ENCODE results near the gene KCNK7.

KCNK7 gene

GRCh38 chr11:65625628-65626342 lies 30.2 kb upstream of the KCNK7 start:
- peak; percentile 49 to 53 for DNase-seq

- no peak for DNase-seq
These were observed 29.5 kb upstream of the KCNK7 start for GRCh38 chr11:65624931-65625627.

DNA sequence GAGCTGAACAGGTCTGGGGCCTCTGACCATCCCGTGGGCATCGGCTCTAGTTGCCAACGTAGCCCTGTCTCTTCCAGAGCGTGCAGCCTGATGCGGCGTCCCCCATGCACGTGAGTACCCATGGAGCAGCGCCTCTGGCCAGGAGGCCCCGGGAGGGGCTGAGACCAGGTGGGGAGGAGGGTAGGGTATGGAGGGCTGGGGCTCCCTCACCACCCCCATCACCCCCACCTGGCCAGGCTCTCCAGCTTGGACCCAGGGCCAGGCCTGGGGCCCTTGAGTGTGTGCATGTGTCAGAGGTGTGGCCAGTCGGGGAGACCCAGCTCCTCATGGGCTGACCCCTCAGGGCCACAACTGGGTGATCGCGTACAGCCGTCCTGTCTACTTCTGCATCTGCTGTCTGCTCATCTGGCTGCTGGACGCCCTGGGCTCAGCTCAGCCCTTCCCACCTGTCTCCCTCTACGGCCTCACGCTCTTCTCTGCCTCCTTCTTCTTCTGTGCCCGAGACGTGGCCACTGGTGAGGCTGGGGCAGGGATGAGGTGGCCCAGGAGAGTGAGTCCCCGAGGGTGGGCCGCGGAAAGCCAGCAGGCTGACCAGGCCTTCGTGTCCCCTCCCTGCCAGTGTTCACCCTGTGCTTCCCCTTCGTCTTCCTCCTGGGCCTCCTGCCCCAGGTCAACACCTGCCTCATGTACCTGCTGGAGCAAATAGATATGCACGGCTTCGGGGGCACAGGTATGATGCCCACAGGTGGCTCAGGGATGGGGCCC lies 28.4 kb upstream of the KCNK7 start:
- DNase-seq: no peak

DNA sequence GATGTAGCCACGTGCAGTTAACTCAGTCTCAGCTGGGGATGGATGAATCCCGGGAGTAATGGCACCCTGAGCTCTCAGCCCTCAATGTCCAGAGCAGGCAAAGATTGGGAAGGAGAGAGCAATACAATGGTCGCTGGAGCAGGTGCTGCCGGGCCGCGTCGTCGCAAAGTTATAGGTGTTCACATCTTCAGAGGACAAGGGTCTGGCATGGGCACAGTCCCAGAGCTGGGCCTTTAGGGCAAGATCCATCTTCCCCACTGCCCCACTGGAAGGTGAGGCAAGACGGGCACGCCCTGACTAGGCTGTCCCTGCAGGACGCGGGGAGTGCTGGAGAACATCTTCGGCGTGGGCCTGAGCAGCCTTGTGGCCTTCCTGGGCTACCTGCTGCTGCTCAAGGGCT lies 27.6 kb upstream of the KCNK7 start:
- DNase-seq: no peak

DNA sequence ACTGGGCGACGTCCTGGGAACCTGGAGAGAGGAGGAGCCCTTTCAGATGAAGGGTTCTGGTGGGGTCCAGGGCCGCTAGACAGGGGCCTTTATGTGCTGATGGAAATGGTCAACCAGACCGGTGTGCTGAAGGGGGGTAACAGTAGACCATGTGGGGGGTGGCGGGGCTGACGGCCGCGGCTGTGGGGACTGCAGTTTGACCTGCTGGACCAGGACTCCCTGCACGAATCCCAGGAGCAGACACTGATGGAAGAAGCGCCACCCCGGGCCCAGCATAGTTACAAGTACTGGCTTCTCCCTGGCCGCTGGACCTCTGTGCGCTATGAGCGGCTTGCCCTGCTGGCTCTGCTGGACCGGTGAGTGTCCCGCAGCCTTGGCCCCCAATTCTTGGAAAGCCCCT lies 26.4 kb upstream of the KCNK7 start:
- DNase-seq: no peak

GRCh38 chr11:65621460-65621859 lies 25.9 kb upstream of the KCNK7 start:
- no peak for DNase-seq

DNA sequence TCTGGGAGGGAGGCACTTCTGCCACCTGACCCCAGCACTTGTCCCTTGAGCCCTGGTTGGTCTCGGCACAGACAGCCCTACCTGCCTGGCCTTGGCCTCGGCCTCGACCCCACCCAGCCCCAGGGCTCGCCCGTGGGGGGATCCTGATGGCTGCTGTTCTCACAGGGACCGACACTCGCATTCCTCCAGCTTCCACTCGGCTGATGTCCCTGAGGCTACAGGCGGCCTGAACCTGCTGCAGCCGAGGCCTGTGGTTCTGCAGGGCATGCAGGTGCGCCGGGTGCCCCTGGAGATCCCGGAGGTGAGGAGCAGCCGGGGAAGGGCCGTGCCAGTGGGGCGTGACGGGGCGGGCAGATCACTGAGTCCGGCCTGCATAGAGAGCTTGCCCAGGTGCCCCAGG lies 25.1 kb upstream of the KCNK7 start:
- DNase-seq: no peak

GRCh38 chr11:65619281-65619928 lies 23.8 kb upstream of the KCNK7 start:
- DNase-seq: no peak

GRCh38 chr11:65618763-65619162 lies 23.2 kb upstream of the KCNK7 start:
- no peak for DNase-seq

DNA sequence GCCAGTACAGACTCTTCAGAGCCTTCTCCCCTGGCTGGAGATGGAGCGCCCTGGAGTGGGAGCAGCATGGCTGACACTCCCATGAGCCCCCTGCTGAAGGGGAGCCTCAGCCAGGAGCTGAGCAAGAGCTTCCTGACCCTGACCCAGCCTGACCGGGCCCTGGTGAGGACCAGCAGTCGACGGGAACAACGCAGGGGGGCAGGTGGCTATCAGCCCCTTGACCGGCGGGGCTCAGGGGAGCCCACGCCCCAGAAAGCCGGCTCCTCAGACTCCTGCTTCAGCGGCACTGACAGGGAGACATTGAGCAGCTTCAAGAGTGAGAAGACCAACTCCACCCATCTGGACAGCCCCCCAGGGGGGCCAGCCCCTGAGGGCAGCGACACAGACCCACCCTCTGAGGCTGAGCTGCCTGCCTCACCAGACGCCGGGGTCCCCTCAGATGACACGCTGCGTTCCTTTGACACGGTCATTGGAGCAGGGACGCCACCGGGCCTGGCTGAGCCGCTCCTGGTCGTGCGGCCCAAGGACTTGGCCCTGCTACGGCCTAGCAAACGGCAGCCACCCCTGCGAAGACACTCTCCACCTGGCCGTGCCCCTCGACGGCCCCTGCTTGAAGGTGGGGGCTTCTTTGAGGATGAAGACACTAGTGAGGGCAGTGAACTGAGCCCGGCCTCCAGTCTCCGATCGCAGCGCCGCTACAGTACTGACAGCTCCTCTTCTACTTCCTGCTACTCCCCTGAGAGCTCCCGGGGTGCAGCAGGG lies 22.6 kb upstream of the KCNK7 start:
- DNase-seq: no peak

GRCh38 chr11:65617136-65617850 lies 21.7 kb upstream of the KCNK7 start:
- DNase-seq: no peak

DNA sequence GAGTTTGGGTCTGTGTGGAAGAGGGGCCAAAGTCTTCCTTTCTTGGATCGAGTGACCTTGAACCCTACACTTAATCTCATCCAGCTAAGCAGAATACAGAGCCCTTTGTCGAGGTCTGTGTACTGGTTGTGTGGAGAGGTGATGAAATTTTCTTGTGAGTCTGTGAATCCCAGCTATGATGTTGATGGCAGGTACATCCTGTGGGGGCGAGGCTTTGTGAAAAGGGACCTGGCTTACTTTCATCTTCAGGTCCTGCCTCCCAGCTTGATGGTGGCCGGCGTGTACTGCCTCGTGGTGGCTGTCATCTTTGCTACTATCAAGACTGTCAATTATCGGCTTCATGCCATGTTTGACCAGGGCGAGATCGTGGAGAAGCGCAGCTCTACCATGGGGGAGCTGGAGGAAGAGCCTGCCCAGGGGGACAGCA lies 21.0 kb upstream of the KCNK7 start:
- no peak for DNase-seq

- DNase-seq: peak in 1 of 2 donors; percentile 73
These were observed 20.5 kb upstream of the KCNK7 start for GRCh38 chr11:65615950-65616574.

DNA sequence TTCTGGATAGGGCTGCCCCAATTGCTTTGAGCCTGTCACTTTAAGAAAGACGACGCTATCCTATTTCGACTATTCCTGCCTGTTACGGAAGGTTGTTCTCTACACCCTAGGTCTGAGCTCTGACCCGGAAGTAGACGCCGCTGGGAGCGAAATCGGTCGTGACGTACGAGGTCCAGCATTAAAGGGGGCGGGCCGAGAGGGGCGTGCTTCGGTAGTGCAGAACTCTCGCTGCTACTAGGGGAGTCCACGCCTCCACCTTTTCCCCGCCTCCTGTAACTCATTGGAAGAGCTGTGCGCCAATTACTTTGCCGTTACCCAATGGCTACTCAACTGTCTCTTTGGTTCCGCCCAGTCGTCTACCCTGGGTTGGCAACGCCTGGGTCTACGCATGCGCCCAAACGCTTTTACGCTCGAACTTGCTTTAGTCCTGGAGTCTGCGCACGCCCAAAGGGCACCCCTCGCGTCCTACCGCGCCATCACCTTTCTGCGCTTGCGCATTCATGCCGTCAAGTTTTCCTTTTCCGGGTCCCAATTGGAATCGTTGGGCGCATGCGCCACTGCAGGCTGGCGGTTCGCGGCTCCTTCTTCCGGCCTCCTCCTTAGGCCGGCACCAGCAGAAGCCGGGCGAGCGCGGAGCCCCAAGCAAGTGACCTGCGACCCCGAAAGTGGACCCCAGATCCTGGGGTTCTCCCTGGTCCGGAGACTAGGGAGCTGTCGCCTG lies 19.8 kb upstream of the KCNK7 start, which contains the start of gene PCNX3:
TSS of gene PCNX3 (plus strand) at position 548 of the 721 bp plus-strand sequence. CDS start 536 bp downstream, outside the sequence.
- DNase-seq: peak; percentile 99 to 100

DNA sequence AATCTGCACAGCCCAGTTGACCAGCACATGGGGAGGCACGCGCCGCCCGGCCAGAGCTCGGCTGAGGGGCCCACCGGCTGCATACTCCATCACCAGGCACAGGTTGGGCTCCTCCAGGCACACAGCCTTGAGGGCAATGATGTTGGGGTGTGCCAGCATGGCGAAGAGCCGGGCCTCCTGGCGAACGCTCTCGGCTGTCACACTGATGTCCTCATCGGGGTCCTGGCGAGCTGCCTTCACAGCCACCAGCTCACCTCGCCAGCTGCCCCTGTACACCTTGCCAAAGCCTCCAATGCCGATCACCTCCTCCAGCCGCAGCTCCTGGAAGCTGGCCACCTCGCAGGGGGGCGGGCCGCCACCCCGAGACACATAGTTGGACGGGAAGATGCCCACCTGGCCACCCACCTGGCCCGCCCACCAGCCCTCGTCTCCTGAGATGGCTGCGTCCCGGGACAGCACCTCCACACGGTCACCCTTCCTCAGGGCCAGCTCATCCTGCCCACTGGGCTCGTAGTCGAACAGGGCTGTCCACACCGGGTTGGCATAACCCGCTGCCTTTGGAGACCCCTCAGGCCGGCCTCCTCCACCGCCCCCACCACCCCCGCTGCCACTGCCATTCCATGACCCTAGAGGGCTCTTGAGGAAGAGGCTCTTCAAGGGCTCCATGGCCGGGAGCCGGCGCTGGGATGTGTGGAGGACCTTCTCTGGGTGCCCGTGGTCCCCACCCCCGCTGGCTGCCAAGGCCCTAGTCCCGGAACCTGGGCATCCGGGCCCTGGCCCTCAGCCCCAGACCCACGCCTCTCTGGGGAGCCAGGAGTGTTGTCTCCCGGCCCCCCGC lies 17.7 kb upstream of the KCNK7 start:
- peak in 1 of 2 donors; percentile 35 for DNase-seq

GRCh38 chr11:65612691-65613090 lies 17.1 kb upstream of the KCNK7 start:
- no peak for DNase-seq

DNA sequence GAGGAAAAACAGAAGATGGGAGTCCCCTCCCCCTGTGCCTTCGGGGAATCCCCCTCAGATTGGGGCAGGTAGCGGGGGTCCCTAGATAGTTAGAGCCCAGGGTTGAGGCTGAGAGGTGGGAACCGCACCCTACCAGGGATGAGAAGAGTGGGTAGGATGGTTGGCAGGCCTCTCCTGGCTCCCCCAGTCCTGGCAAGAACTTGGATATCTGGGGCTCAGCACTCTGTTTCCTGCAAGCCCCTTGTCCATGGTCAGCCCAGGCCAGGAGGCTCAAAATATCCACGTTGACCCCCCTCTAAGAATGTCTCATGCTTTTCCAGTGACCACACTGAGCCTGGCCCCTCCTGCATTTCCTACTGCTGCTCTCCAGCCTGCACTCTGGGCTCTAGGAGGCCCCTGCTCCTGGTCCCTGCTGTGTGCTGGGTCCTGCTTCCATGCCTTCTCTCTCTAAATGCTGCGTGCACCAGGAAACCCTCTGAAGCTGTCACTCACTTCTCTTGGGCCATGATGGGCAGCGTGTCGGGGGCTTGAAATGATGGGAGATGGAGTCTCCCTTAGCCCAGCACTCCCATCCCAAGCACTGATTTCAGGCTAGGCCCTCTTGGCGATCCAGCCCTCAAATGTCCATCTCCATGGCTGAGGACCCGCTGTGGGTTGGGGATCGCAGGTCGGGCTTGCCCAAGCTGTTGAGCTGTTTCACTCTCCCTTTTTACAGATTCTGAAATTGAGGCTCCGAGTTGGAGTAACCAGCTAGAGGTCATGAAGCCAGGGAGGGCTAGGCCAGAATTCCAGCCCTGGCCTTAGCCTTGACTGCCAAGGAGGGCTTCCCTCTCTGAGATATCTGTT lies 16.4 kb upstream of the KCNK7 start:
- DNase-seq: no peak

DNA sequence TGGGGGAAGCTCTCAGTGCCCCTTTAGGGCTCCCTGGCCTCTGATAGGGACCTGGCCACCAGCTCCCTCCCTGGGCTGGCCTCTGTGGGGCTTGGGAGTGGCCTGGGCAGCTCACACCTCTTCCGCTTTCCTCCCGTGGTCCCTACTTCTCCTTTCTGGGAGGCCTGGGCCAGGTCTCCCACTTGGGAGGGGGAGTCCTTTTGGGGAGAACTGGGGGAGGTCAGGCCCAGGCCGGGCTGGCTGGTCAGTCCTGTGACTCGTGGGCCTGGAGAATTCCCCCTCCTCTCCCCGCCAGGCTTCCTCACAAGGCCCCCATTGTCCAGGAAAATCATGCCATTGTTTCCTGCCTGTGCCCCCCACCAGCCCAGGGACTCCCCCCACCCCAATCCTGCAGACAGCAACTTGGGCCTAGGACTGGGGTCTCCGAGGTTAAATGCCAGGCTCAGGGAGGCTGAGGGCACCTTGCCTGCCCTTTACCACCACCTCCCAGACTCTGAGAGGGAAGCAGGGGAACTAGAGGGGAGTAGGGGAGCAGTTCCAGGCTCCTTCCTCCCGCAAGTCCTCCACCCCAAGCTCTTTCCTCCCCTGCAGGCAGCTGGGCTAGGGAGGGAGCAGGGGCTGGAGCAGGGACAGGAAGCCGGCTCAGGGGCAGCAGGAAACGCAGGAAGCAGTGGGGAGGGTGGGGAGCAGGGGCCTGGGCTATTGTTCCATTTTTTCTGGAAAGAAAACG lies 15.6 kb upstream of the KCNK7 start:
- no peak for DNase-seq

All from stimulated activated CD4-positive, alpha-beta T cell treated with anti-CD3 and anti-CD28 coated beads, Interleukin-2, amount 100 ng/mL, for 24 hours (primary cell).